GM21526 (cell line): ENCODE data around the gene SNF8.

Source experiments
- ATAC-seq: cut with Tn5 transposase; IDR thresholded peaks from one replicate; pipeline ENCODE4 v1.9.1; 2021; ENCODE audit warnings: moderate library complexity; ENCODE audit not compliant: unreplicated experiment, low FRiP score

The SNF8 gene

DNA sequence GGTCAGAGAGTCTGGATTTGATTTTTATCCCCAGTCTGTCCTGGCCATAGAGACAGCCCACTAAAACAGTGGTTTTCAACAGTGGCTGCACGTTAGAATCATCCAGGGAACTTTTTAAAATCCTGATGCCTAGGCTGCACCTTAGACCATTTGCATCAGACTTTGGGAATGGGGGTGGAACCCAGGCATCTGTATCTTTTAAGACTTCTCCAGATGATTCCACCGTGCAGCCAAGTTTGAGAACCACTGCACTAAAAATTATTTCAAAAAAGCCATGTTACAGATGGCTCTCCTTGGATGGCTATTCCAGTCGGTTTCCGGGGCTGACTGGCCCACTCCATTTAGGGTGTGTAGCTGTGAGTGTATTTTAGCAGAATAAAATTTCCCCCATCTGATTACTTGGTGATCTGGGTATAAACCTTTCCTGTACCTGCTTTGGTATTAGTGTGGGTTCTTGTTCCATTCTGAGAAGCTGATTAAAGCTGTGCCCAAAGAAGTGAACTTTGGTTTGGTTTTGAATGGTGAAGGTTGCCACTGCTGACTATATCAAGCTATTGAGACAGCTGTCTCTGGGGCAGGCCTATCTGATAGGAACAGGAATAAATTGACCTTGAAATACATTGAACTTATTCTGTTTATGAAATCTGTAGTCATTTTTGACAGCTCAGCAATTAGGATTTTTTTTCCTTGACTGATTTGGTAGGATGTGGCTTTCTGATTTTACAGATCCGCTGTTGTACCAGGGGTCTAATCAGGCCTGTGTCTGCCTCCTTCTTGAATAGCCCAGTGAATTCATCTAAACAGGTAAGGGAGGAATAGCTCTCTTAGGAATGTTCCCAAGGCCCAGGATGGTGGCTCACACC, 50.8 kb downstream of the SNF8 start:
- ATAC-seq, result no peak

DNA sequence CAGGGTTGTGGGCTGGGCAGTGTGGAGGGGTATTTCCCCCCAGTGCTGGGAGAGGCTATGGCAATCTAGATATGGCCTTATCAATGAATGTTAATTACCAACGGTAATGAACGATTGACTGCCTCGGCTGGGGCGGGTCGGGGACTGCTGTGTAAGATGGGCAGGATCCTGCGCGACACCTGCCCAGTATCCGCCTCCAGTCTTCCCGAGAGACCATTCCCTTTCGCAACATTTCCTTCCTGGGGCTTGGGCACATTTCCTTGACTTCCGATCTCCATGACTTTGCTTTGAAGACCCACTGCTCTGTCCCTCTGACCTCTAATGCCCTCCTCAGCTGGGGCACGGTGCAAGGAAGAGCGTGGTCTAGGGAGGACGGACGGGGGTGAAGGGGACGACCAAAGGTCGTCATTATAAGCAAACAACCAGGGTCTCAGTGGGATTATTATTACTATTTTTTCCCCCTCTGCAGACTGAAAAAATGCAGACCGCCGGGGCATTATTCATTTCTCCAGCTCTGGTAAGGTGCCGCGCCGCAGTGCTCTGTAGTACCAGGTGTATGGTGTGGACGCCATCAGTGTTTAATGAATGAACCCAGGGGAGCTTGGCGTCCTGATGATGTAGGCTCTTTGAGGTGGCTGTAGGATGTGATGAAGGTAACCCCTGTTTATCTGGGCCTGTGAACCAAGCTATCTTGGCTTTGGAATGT, 51.5 kb downstream of the SNF8 start:
- ATAC-seq, result no peak

GRCh38 chr17:48890086-48890485, 54.6 kb downstream of the SNF8 start:
- ATAC-seq, result no peak

GRCh38 chr17:48883171-48883570, 61.5 kb downstream of the SNF8 start:
- ATAC-seq, result no peak

GRCh38 chr17:48882272-48882671, 62.4 kb downstream of the SNF8 start:
- ATAC-seq, result no peak
